ENCODE measurements around the gene PPP1R26. TPM values are rescaled to one million over a fixed set of nuclear protein-coding genes. Genes with fewer than 3 reads are reported as not detected.

Gene PPP1R26
- total and polyA plus RNA-seq, 2 of the 8 experiments (the other 6 are each of a cell fraction or from before 2014, with no cell fraction given) = 9.8 to 32.7 TPM

DNA sequence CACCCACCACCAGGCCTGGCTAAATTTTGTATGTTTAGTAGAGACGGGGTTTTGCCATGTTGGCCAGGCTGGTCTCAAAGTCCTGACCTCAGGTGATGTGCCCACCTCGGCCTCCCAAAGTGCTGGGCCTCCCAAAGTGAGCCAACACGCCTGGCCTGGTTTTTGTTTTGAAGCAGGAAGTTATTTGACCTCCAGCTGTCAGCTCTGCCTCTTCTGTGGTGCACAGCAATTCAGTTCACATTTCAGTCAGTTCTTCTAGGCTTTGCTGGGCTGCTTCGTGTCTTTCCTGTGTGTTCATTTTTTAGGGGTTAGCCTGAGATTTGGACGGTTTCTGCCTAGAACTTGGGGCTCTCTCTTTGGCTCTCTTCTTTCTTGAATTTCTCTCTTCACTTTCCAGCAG is 50.6 kb downstream of the PPP1R26 start (continued):
- TF ChIP-seq, protein P1, sequence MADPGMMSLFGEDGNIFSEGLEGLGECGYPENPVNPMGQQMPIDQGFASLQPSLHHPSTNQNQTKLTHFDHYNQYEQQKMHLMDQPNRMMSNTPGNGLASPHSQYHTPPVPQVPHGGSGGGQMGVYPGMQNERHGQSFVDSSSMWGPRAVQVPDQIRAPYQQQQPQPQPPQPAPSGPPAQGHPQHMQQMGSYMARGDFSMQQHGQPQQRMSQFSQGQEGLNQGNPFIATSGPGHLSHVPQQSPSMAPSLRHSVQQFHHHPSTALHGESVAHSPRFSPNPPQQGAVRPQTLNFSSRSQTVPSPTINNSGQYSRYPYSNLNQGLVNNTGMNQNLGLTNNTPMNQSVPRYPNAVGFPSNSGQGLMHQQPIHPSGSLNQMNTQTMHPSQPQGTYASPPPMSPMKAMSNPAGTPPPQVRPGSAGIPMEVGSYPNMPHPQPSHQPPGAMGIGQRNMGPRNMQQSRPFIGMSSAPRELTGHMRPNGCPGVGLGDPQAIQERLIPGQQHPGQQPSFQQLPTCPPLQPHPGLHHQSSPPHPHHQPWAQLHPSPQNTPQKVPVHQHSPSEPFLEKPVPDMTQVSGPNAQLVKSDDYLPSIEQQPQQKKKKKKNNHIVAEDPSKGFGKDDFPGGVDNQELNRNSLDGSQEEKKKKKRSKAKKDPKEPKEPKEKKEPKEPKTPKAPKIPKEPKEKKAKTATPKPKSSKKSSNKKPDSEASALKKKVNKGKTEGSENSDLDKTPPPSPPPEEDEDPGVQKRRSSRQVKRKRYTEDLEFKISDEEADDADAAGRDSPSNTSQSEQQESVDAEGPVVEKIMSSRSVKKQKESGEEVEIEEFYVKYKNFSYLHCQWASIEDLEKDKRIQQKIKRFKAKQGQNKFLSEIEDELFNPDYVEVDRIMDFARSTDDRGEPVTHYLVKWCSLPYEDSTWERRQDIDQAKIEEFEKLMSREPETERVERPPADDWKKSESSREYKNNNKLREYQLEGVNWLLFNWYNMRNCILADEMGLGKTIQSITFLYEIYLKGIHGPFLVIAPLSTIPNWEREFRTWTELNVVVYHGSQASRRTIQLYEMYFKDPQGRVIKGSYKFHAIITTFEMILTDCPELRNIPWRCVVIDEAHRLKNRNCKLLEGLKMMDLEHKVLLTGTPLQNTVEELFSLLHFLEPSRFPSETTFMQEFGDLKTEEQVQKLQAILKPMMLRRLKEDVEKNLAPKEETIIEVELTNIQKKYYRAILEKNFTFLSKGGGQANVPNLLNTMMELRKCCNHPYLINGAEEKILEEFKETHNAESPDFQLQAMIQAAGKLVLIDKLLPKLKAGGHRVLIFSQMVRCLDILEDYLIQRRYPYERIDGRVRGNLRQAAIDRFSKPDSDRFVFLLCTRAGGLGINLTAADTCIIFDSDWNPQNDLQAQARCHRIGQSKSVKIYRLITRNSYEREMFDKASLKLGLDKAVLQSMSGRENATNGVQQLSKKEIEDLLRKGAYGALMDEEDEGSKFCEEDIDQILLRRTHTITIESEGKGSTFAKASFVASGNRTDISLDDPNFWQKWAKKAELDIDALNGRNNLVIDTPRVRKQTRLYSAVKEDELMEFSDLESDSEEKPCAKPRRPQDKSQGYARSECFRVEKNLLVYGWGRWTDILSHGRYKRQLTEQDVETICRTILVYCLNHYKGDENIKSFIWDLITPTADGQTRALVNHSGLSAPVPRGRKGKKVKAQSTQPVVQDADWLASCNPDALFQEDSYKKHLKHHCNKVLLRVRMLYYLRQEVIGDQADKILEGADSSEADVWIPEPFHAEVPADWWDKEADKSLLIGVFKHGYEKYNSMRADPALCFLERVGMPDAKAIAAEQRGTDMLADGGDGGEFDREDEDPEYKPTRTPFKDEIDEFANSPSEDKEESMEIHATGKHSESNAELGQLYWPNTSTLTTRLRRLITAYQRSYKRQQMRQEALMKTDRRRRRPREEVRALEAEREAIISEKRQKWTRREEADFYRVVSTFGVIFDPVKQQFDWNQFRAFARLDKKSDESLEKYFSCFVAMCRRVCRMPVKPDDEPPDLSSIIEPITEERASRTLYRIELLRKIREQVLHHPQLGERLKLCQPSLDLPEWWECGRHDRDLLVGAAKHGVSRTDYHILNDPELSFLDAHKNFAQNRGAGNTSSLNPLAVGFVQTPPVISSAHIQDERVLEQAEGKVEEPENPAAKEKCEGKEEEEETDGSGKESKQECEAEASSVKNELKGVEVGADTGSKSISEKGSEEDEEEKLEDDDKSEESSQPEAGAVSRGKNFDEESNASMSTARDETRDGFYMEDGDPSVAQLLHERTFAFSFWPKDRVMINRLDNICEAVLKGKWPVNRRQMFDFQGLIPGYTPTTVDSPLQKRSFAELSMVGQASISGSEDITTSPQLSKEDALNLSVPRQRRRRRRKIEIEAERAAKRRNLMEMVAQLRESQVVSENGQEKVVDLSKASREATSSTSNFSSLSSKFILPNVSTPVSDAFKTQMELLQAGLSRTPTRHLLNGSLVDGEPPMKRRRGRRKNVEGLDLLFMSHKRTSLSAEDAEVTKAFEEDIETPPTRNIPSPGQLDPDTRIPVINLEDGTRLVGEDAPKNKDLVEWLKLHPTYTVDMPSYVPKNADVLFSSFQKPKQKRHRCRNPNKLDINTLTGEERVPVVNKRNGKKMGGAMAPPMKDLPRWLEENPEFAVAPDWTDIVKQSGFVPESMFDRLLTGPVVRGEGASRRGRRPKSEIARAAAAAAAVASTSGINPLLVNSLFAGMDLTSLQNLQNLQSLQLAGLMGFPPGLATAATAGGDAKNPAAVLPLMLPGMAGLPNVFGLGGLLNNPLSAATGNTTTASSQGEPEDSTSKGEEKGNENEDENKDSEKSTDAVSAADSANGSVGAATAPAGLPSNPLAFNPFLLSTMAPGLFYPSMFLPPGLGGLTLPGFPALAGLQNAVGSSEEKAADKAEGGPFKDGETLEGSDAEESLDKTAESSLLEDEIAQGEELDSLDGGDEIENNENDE (IDR thresholded peaks at IDR 0.05; ENCODE audit: insufficient replicate concordance, low read length) = no peak
- TF ChIP-seq CTBP2 (IDR thresholded peaks at IDR 0.05; ENCODE audit: borderline replicate concordance, insufficient read depth, insufficient read length, low read length) = no peak
- no peak for TF ChIP-seq RAD21 (IDR thresholded peaks at IDR 0.05 in 1 of 2, conservative IDR thresholded peaks at IDR 0.05 in 1 of 2; ENCODE audit: low read depth in 2 of 2, low read length in 2 of 2)
- no peak for TF ChIP-seq SP4 (IDR thresholded peaks at IDR 0.05; ENCODE audit: low read length)
- TF ChIP-seq SIRT6 (IDR thresholded peaks at IDR 0.05; ENCODE audit: low read length) = no peak
